Suprapubic skin (tissue), 4 donors: ENCODE measurements around the gene BRAT1.
"Not testable (repeated sequence)": the region's sequence is repeated elsewhere in the genome, so short reads cannot be mapped to it uniquely, and the experiment has no call there.

Source experiments
- EP300 ChIP-seq: sonication (generic); formaldehyde crosslinking; IDR thresholded peaks from one replicate; pipeline ENCODE4 v1.6.1; 2017; ENCODE audit warnings: antibody characterized with exemption
- POLR2A ChIP-seq, 2 donors: fragments of 450-650 bp; IDR thresholded peaks; one replicate each; pipeline ENCODE4 v1.6.1; 2017; ENCODE audit warnings: antibody characterized with exemption in 2 of 2, mild to moderate bottlenecking in 2 of 2, moderate library complexity in 2 of 2
- POLR2AphosphoS5 ChIP-seq, 3 donors: sonication (generic); formaldehyde crosslinking; IDR thresholded peaks; one replicate each; pipeline ENCODE4 v1.6.1; 2017; ENCODE audit warnings: antibody characterized with exemption in 3 of 3
- TF ChIP-seq, protein P1 (sequence below), 2 donors: fragments of 200-600 bp in 1 of 2; fragments of 450-650 bp in 1 of 2; sonication (generic) in 1 of 2; IDR thresholded peaks; one replicate each; pipeline ENCODE4 v1.5.1; 2016 to 2019; ENCODE audit warnings: antibody characterized with exemption in 2 of 2, mild to moderate bottlenecking in 1 of 2, moderate library complexity in 1 of 2

DNA sequence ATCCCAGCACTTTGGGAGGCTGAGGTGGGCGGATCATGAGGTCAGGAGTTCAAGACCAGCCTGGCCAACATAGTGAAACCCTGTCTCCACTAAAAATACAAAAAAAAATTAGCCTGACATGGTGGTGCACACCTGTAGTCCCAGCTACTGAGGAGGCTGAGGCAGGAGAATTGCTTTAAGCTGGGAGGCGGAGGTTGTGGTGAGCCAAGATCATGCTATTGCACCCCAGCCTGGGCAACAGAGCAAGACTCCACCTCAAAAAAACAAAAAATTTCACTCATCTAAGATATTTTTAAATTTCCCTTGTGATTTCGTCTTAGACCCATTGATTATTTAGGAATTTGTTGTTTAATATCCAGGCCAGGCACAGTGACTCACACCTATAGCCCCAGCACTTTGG lies 8.6 kb upstream of the BRAT1 start:
- TF ChIP-seq POLR2A (IDR thresholded peaks at IDR 0.05); EP300; POLR2AphosphoS5 (IDR thresholded peaks at IDR 0.05): not testable (repeated sequence)
- TF ChIP-seq, protein P1, sequence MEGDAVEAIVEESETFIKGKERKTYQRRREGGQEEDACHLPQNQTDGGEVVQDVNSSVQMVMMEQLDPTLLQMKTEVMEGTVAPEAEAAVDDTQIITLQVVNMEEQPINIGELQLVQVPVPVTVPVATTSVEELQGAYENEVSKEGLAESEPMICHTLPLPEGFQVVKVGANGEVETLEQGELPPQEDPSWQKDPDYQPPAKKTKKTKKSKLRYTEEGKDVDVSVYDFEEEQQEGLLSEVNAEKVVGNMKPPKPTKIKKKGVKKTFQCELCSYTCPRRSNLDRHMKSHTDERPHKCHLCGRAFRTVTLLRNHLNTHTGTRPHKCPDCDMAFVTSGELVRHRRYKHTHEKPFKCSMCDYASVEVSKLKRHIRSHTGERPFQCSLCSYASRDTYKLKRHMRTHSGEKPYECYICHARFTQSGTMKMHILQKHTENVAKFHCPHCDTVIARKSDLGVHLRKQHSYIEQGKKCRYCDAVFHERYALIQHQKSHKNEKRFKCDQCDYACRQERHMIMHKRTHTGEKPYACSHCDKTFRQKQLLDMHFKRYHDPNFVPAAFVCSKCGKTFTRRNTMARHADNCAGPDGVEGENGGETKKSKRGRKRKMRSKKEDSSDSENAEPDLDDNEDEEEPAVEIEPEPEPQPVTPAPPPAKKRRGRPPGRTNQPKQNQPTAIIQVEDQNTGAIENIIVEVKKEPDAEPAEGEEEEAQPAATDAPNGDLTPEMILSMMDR (IDR thresholded peaks at IDR 0.05) = not testable (repeated sequence)
